IPS DF 6.9 (cell line): ENCODE measurements around the gene ZC3H8.

Experiments
- DNase-seq: peaks from one replicate; pipeline ENCODE4 v3.0.0-alpha.2; 2013; ENCODE audit warnings: low read depth, low spot score
- H3K27ac ChIP-seq: one replicate; pipeline ENCODE4 v1.5.1; 2013; ENCODE audit warnings: low read length, control low read depth
- H3K27me3 ChIP-seq: 2 replicates; pipeline ENCODE4 v1.6.1; 2013; ENCODE audit warnings: mild to moderate bottlenecking, low read length; ENCODE audit not compliant: control insufficient read depth, insufficient read depth
- H3K36me3 ChIP-seq: 2 replicates; pipeline ENCODE4 v1.6.1; 2013; ENCODE audit warnings: low read length; ENCODE audit not compliant: control insufficient read depth, insufficient read depth
- H3K4me1 ChIP-seq: 2 replicates; pipeline ENCODE4 v1.6.1; 2013; ENCODE audit warnings: low read length; ENCODE audit not compliant: control insufficient read depth, insufficient read depth
- H3K4me3 ChIP-seq: 2 replicates; pipeline ENCODE4 v1.5.1; 2013; ENCODE audit warnings: mild to moderate bottlenecking, low read length
- H3K9me3 ChIP-seq: 2 replicates; pipeline ENCODE4 v1.6.1; 2013; ENCODE audit warnings: low read length, inconsistent platforms; ENCODE audit not compliant: control insufficient read depth, insufficient read depth
- WGBS: extraction: QIAGEN DNeasy Blood & Tissue Kit; methylation state at CpG from one replicate; pipeline ENCODE4 v1.1.7; 2013; ENCODE audit warnings: mixed read lengths, missing lambda C conversion rate; ENCODE audit not compliant: insufficient read length, insufficient coverage; 5-methylcytosine and 5-hydroxymethylcytosine counted together

The ZC3H8 gene

GRCh38 chr2:112259509-112260294, 4.9 kb upstream of the ZC3H8 start:
- no CpG with 5 or more reads among the region's 15 CpGs for WGBS
- Histone ChIP-seq H3K36me3 (no peaks in the 10 kb centered on the region), H3K4me3 (no peak overlapping the region), H3K27ac (no peak overlapping the region), H3K9me3 (peaks cover 1% of the 10 kb centered on the region; the same call in 1 of the 2 replicates), H3K27me3 (no peaks in the 10 kb centered on the region), H3K4me1 (no peaks in the 10 kb centered on the region; the same call in 1 of the 2 replicates)
- DNase-seq = peak; percentile 85

DNA sequence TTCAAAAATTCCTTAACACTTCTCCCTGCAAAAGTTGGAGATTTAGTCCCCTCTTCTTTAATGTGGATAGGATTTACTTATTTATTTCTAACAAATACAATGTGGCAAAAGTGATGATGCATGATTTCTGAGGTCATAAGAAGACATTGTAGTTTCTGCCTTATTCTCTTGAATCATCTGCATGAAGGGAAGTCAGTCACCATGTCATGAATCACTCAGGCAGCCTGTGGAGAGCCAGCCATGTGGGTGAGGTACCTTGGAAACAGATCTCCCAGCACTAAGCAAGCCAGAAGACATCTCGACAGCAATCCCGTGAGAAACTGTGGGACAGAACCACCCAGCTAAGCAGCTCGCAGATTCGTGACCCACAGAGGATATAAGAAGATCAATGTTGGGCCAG, 2.7 kb upstream of the ZC3H8 start:
- no peak for DNase-seq
- H3K36me3 ChIP-seq = no peaks in the 10 kb centered on the region
- no peak overlapping the region for H3K4me3 ChIP-seq
- no peaks in the 10 kb centered on the region; the same call in 1 of the 2 replicates for H3K4me1 ChIP-seq
- H3K9me3 ChIP-seq = peaks cover under 1% of the 10 kb centered on the region; the same call in 1 of the 2 replicates
- H3K27ac ChIP-seq = no peak overlapping the region
- WGBS = no CpG with 5 or more reads among the region's 4 CpGs
- H3K27me3 ChIP-seq = no peaks in the 10 kb centered on the region

DNA sequence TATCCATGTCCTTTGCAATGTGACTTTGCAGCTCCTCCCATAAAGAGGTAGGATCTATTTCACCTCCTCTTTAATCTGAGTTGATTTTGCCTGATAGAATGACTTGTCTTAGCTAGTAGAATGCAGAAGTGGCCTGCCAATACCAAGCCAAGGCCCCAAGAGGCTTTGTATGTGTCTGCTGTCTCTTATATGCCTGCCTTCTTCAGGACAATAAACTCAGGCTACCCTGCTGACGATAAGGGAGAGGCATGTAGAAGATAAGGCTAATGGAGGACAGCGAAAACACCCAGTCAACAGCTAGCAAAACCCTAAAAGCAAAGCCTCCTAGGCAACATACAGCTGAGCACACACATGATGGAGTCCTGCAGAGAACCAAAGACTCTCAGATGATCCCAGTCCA, 1.8 kb upstream of the ZC3H8 start:
- no peaks in the 10 kb centered on the region; the same call in 1 of the 2 replicates for H3K4me1 ChIP-seq
- DNase-seq = no peak
- H3K27me3 ChIP-seq = no peaks in the 10 kb centered on the region
- no CpG with 5 or more reads among the region's 2 CpGs for WGBS
- no peak overlapping the region for H3K4me3 ChIP-seq
- H3K27ac ChIP-seq = no peak overlapping the region
- H3K36me3 ChIP-seq = no peaks in the 10 kb centered on the region
- H3K9me3 ChIP-seq = no peaks in the 10 kb centered on the region

GRCh38 chr2:112255875-112256274, 1.0 kb upstream of the ZC3H8 start:
- Histone ChIP-seq H3K27ac (no peak overlapping the region), H3K4me1 (no peaks in the 10 kb centered on the region; the same call in 1 of the 2 replicates), H3K36me3 (no peaks in the 10 kb centered on the region), H3K27me3 (no peaks in the 10 kb centered on the region), H3K9me3 (no peaks in the 10 kb centered on the region), H3K4me3 (no peak overlapping the region)
- DNase-seq = no peak
- WGBS = no CpG with 5 or more reads among the region's 2 CpGs

DNA sequence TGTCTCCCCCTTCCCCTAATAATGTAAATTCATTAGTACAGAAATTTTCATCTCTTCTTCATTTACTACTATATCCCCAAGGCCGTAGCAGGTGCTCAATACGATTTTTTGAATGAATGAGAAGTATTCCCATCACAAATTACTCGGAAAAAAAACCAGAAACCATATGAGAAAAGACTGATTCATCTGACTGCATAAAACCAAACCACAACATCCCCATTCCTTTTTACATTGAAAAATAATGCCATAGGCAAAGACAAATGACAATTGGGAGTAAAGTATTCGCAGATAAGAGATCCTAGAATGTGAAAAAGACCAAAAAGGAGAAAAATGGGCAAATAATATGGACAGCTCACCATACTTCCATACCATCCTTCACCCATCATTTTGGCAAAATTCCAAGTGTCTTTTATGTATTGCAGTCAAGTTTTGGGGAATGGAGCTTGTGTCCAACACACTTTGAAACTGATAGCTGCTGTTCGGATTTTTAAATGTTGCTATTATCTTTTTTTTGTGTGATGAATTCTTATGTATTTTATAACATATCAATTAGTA, 1.5 kb downstream of the ZC3H8 start:
- no peaks in the 10 kb centered on the region for H3K27me3 ChIP-seq
- H3K27ac ChIP-seq = no peak overlapping the region
- no peak overlapping the region for H3K4me3 ChIP-seq
- no peaks in the 10 kb centered on the region for H3K9me3 ChIP-seq
- H3K4me1 ChIP-seq = no peaks in the 10 kb centered on the region
- DNase-seq = no peak
- WGBS = no CpG with 5 or more reads among the region's 5 CpGs
- H3K36me3 ChIP-seq = no peaks in the 10 kb centered on the region

GRCh38 chr2:112251271-112251670, 3.6 kb downstream of the ZC3H8 start:
- no peaks in the 10 kb centered on the region for H3K36me3 ChIP-seq
- DNase-seq = no peak
- H3K4me3 ChIP-seq = no peak overlapping the region
- no peaks in the 10 kb centered on the region for H3K9me3 ChIP-seq
- no peaks in the 10 kb centered on the region for H3K4me1 ChIP-seq
- WGBS = no CpG with 5 or more reads among the region's 3 CpGs
- H3K27me3 ChIP-seq = no peaks in the 10 kb centered on the region
- no peak overlapping the region for H3K27ac ChIP-seq

- no peaks in the 10 kb centered on the region for H3K27me3 ChIP-seq
- no peaks in the 10 kb centered on the region for H3K4me1 ChIP-seq
- no peaks in the 10 kb centered on the region for H3K36me3 ChIP-seq
- no peaks in the 10 kb centered on the region for H3K9me3 ChIP-seq
- no peak for DNase-seq
- no CpG with 5 or more reads among the region's 1 CpG for WGBS
- no peak overlapping the region for H3K27ac ChIP-seq
- no peak overlapping the region for H3K4me3 ChIP-seq
Observed at GRCh38 chr2:112244854-112245253, 10.0 kb downstream of the ZC3H8 start.

DNA sequence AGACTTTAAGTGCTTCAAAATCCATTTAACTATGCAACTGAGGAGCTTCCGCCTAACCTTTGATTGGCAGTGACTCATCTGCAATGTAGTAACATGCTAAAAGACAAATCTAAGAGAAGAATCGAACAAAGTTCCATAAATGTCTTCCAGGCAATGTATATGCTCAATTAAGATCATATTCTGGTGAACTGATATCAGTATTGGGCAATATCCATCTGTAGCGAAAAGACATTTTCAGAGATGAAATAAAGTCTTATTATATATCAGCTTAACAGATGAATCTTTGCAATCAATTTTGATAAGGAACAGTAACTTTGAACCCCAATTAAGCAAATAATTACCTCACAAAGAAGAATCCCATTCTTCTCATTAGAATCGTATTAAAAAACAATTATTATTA, 11.6 kb downstream of the ZC3H8 start:
- DNase-seq = no peak
- Histone ChIP-seq H3K27me3 (no peaks in the 10 kb centered on the region), H3K4me1 (no peaks in the 10 kb centered on the region), H3K9me3 (no peaks in the 10 kb centered on the region), H3K27ac (no peak overlapping the region), H3K4me3 (no peak overlapping the region), H3K36me3 (no peaks in the 10 kb centered on the region)
- no CpG with 5 or more reads among the region's 4 CpGs for WGBS

- no peaks in the 10 kb centered on the region for H3K27me3 ChIP-seq
- H3K9me3 ChIP-seq = no peaks in the 10 kb centered on the region
- no peak overlapping the region for H3K27ac ChIP-seq
- WGBS = no CpG with 5 or more reads among the region's 3 CpGs
- DNase-seq = no peak
- H3K4me1 ChIP-seq = no peaks in the 10 kb centered on the region
- no peak overlapping the region for H3K4me3 ChIP-seq
- H3K36me3 ChIP-seq = no peaks in the 10 kb centered on the region
Observed at GRCh38 chr2:112242384-112242783, 12.5 kb downstream of the ZC3H8 start.

GRCh38 chr2:112239862-112240261, 15.0 kb downstream of the ZC3H8 start:
- no peaks in the 10 kb centered on the region for H3K36me3 ChIP-seq
- H3K4me3 ChIP-seq = no peak overlapping the region

GRCh38 chr2:112230371-112230770, 24.5 kb downstream of the ZC3H8 start:
- H3K36me3 ChIP-seq = no peaks in the 10 kb centered on the region
- no peak overlapping the region for H3K27ac ChIP-seq
- no peaks in the 10 kb centered on the region for H3K9me3 ChIP-seq
- no peak for DNase-seq
- no peak overlapping the region for H3K4me3 ChIP-seq
- H3K27me3 ChIP-seq = no peaks in the 10 kb centered on the region
- no CpG with 5 or more reads among the region's 3 CpGs for WGBS
- H3K4me1 ChIP-seq = no peaks in the 10 kb centered on the region

More at GRCh38 chr2:112239862-112240261, 15.0 kb downstream of the ZC3H8 start:
- DNase-seq = no peak
- Histone ChIP-seq H3K4me1 (no peaks in the 10 kb centered on the region), H3K27me3 (no peaks in the 10 kb centered on the region), H3K9me3 (no peaks in the 10 kb centered on the region), H3K27ac (no peak overlapping the region)
- WGBS = no CpG with 5 or more reads among the region's 1 CpG
